Muscle layer of duodenum (tissue), 2 donors: Measurements from ENCODE around the gene UBE2K.
"Not testable (repeated sequence)": the region's sequence is repeated elsewhere in the genome, so short reads cannot be mapped to it uniquely, and the experiment has no call there.

ENCODE experiments used
- H3K27ac ChIP-seq: one replicate; pipeline ENCODE4 v1.7.0; 2013; ENCODE audit warnings: mild to moderate bottlenecking, low read length
- H3K27me3 ChIP-seq: one replicate; pipeline ENCODE4 v1.7.0; 2013; ENCODE audit warnings: low read depth, mild to moderate bottlenecking, control low read depth, low read length
- H3K36me3 ChIP-seq, 2 donors: one replicate each; pipeline ENCODE4 v1.7.0; 2013; ENCODE audit warnings: low read length in 2 of 2, control low read depth in 1 of 2, mild to moderate bottlenecking in 1 of 2; ENCODE audit not compliant: insufficient read depth in 2 of 2, control insufficient read depth in 1 of 2
- H3K4me1 ChIP-seq, 2 donors: one replicate each; pipeline ENCODE4 v1.7.0; 2013; ENCODE audit warnings: low read length in 2 of 2, mild to moderate bottlenecking in 2 of 2, control low read depth in 1 of 2, moderate library complexity in 1 of 2; ENCODE audit not compliant: insufficient read depth in 2 of 2, control insufficient read depth in 1 of 2
- H3K4me3 ChIP-seq, 2 donors: one replicate each; pipeline ENCODE4 v1.7.0; 2013; ENCODE audit warnings: low read length in 2 of 2, low read depth in 1 of 2, mild to moderate bottlenecking in 1 of 2
- H3K9me3 ChIP-seq, 2 donors: one replicate each; pipeline ENCODE4 v1.7.0; 2013; ENCODE audit warnings: low read length in 2 of 2, control low read depth in 1 of 2, mild to moderate bottlenecking in 1 of 2; ENCODE audit not compliant: control insufficient read depth in 1 of 2
- donor health status: healthy.

UBE2K gene

GRCh38 chr4:39732728-39733127, 34.8 kb downstream of the UBE2K start:
- no peaks in the 10 kb centered on the region for H3K9me3 ChIP-seq
- no peaks in the 10 kb centered on the region for H3K36me3 ChIP-seq
- H3K4me1 ChIP-seq: peaks cover 0 to 10% of the 10 kb centered on the region in 2 donors
- H3K27ac ChIP-seq: no peak overlapping the region
- H3K27me3 ChIP-seq: no peaks in the 10 kb centered on the region
- H3K4me3 ChIP-seq: no peak overlapping the region

- not testable (repeated sequence) for H3K9me3 ChIP-seq, H3K4me3 ChIP-seq, H3K27me3 ChIP-seq, H3K36me3 ChIP-seq, H3K4me1 ChIP-seq, H3K27ac ChIP-seq
Observed at GRCh38 chr4:39739591-39739990, 41.7 kb downstream of the UBE2K start.

GRCh38 chr4:39741401-39741800, 43.5 kb downstream of the UBE2K start:
- peaks cover 4 to 6% of the 10 kb centered on the region in 2 donors for H3K36me3 ChIP-seq

GRCh38 chr4:39745920-39746319, 48.0 kb downstream of the UBE2K start:
- Histone ChIP-seq H3K27me3 (no peaks in the 10 kb centered on the region), H3K4me3 (no peak overlapping the region), H3K27ac (no peak overlapping the region), H3K4me1 (no peaks in the 10 kb centered on the region), H3K36me3 (peaks cover 2 to 8% of the 10 kb centered on the region in 2 donors), H3K9me3 (no peaks in the 10 kb centered on the region)

More at GRCh38 chr4:39741401-39741800, 43.5 kb downstream of the UBE2K start:
- Histone ChIP-seq H3K4me1 (peaks cover 0 to 10% of the 10 kb centered on the region in 2 donors), H3K27me3 (no peaks in the 10 kb centered on the region), H3K4me3 (no peak overlapping the region), H3K9me3 (no peaks in the 10 kb centered on the region), H3K27ac (no peak overlapping the region)

DNA sequence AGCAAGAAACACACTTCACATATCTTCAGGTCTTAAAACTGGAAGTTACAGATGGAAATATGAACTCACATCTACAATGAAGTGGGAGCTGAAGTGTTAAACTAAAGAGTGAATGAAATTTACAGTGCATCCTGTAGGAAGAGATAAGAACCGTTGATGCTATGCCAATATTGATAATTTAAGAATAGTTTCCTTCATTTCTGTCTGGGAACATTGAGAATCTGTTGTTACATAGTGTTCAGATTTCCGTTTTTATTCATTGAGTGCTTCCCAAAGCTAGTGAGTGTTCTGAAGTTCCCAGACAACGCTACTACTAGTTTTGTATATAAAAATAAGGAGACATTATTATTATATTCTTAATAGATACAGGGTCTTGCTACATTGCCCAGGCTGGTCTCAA, 52.3 kb downstream of the UBE2K start:
- Histone ChIP-seq H3K36me3 (peaks cover 4 to 7% of the 10 kb centered on the region in 2 donors), H3K27me3 (no peaks in the 10 kb centered on the region), H3K4me1 (no peaks in the 10 kb centered on the region), H3K9me3 (no peaks in the 10 kb centered on the region), H3K27ac (no peak overlapping the region), H3K4me3 (no peak overlapping the region)

DNA sequence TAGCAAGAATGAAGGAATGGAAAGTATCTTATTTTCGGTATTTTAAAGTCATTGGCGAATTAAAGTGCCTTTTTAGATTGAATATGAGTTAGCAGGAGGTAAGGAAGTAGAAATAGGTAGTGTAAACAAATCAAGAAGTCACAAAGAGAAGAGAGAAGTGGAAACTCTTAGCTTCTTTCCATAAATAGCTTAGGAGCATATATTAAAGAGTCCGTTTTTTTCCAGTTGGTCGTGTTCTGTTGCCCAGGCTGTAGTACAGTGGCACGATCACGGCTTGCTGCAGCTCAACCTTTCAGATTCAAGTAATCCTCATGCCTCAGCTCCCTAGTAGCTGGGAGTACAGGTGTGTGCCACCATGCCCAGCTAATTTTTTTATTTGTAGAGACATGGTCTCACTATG, 56.4 kb downstream of the UBE2K start:
- H3K27ac ChIP-seq: no peak overlapping the region
- peaks cover 14 to 23% of the 10 kb centered on the region in 2 donors for H3K36me3 ChIP-seq
- H3K4me1 ChIP-seq: no peaks in the 10 kb centered on the region
- no peaks in the 10 kb centered on the region for H3K27me3 ChIP-seq
- H3K9me3 ChIP-seq: no peaks in the 10 kb centered on the region
- no peak overlapping the region for H3K4me3 ChIP-seq

DNA sequence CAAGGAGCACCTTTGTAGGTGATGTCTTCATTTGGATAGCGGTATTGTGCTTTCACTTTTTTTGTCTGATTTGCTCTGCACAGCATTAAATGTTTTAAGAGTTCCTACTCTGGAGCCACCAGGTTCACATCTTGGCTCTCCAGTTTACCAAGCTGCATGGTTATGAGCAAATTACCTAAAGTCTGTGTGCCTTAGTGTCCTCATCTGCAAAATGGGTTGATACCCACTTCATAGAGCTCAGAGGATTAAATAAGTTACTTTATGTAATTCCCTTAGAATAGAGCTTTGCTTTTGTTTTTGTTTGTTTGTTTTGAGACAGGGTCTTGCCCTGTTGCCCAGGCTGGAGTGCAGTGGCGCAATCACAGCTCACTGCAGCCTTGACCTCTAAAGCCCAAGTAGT, 58.2 kb downstream of the UBE2K start:
- H3K27ac ChIP-seq: no peak overlapping the region
- no peaks in the 10 kb centered on the region for H3K9me3 ChIP-seq
- no peaks in the 10 kb centered on the region for H3K27me3 ChIP-seq
- H3K4me3 ChIP-seq: no peak overlapping the region
- no peaks in the 10 kb centered on the region for H3K4me1 ChIP-seq
- peaks cover 19 to 31% of the 10 kb centered on the region in 2 donors for H3K36me3 ChIP-seq

- H3K4me3 ChIP-seq: no peak overlapping the region
- no peaks in the 10 kb centered on the region for H3K27me3 ChIP-seq
- H3K4me1 ChIP-seq: no peaks in the 10 kb centered on the region
- no peak overlapping the region for H3K27ac ChIP-seq
- H3K36me3 ChIP-seq: peaks cover 18 to 32% of the 10 kb centered on the region in 2 donors
- no peaks in the 10 kb centered on the region for H3K9me3 ChIP-seq
Observed at GRCh38 chr4:39758176-39758575, 60.2 kb downstream of the UBE2K start.

DNA sequence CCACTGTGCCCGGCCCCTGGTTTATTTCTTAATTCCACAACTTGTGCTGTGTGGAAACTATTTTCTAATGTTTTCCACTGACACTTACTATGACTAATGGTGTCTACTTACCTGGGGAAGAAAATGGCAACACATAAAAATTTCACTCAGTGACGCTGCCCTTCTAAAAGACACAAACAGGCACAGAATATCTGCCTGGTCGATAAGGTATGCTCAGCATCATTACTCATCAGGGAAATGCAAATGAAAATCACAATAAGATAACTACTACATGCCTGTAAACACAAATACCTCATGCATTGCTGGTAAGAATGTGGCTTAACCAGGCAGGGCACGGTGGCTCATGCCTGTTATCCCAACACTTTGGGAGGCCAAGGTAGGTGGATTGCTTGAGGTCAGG, 61.6 kb downstream of the UBE2K start:
- Histone ChIP-seq H3K27ac (no peak overlapping the region), H3K4me1 (no peaks in the 10 kb centered on the region), H3K9me3 (no peaks in the 10 kb centered on the region), H3K36me3 (peaks cover 16 to 36% of the 10 kb centered on the region in 2 donors), H3K4me3 (no peak overlapping the region), H3K27me3 (no peaks in the 10 kb centered on the region)

DNA sequence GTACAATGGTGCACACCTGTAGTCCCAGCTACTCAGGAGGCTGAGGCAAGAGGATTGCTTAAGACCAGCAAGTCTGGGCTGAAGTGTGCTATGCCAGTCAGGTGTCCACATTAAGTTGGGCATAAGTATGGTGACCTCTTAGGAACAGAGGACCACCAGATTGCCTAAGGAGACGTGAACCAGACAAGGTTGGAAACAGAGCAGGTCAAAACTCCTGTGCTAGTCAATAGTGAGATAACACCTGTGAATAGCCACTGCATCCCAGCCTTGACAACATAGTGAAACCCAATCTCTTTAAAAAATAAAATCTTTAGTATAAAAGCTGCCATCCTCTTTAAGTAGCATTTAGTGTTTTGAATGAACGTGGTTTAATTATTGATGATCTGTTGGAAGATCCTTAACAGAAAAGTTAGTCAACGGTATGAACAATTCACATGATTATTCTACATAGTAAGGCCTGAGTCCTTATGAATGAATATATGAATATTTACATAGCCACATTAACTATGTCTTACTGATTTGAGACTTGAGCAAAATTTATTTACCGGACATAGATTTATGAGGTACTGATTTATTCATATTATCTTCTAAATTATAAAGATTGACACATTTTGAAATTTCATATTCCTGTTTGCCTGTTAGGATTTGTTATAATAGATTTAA, 63.2 kb downstream of the UBE2K start:
- Histone ChIP-seq H3K4me3 (no peak overlapping the region), H3K27me3 (no peaks in the 10 kb centered on the region), H3K36me3 (peaks cover 10 to 34% of the 10 kb centered on the region in 2 donors), H3K27ac (no peak overlapping the region), H3K4me1 (no peaks in the 10 kb centered on the region), H3K9me3 (no peaks in the 10 kb centered on the region)

DNA sequence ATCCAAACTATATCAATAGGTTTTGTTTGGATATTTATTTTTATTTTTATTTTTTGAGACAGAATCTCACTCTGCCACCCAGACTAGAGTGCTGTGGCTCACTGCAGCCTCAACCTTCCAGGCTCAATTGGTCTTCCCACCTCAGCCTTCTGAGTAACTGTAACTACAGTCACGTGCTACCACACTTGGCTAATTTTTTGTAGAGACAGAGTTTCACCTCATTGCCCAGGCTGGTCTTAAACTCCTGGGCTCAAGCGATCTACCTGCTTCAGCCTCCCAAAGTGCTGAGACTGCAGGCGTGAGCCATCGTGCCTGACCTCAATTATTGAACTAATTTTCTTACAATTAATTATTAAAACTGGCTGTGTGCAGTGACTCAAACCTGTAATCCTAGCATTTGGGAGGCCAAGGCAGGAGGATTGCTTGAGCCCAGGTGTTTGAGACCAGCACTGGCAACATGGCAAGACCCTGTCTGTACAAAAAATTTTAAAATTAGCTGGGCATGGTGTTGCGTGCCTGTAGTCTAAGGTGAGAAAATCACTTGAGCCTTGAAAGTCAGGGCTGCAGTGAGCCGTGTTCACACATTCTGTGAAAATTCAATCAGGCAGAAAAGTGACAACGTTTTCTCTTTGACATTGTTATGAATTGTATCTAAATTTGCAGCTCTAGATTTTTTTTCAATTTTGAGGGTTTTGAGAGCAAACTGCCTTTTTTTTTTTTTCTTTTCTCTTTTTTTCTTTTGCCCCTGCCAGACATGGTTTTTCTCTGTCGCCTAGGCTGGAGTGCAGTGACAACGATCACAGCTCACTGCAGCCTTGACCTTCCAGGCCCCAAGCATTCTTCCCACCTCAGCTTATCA, 66.0 kb downstream of the UBE2K start:
- Histone ChIP-seq H3K4me3 (no peak overlapping the region), H3K9me3 (no peaks in the 10 kb centered on the region), H3K27ac (no peak overlapping the region), H3K36me3 (peaks cover 12 to 30% of the 10 kb centered on the region in 2 donors), H3K27me3 (no peaks in the 10 kb centered on the region), H3K4me1 (no peaks in the 10 kb centered on the region)
